ENCODE measurements around the gene CXCR6.

The CXCR6 gene

DNA sequence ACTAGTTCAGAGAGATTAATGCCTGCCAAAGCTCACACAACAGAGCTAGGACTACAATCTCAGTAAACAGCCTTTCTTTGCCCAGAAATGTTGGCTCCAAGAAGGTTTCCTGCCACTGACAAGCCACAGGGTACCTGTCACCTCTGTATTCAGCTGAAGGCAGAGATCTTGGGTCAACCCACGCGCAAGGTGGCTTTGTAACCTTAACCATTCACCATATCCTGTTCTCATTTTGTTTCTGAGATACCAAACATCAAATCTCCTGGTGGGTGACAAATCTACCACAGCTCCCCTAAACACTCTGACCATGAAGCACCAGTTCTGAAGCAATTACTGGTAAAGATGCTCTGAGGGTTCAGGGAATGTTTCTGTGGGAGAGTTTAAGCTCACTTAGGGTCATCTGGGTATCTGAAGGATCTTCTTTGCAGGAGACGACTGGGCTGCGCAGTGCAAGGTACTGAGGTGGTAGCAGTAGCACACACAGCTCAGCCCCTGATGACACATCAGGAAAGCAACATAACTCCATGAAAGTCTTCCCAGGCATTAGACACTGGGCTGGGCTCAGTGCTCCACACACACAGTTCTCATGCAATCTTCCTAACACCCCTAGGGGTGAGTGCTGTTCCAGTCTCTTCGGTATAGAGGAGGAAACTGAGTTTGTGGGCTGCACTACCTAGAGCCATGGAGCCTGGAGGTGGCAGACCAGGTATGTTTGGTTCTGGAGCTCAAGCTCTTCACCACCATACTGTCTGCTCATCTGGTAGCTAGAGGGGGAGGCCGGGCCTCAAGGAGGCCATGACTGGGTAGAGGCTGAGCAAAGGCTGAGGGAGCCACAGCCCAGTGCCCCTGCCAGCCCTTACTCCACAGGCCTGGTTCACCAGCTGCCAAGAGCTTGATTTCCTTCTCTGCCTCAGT, 7.7 kb downstream of the CXCR6 start:
- DNase-seq (ENCODE audit: extremely low spot score): no peak
- TF ChIP-seq FOXM1 (IDR thresholded peaks at IDR 0.05; ENCODE audit: borderline replicate concordance) (no peak), NFRKB (IDR thresholded peaks at IDR 0.05) (no peak), TARDBP (IDR thresholded peaks at IDR 0.05) (no peak), BHLHE40 (IDR thresholded peaks at IDR 0.05; ENCODE audit: borderline replicate concordance) (no peak), SP1 (IDR thresholded peaks at IDR 0.05) (no peak), ARNT (IDR thresholded peaks at IDR 0.05) (no peak), LEF1 (IDR thresholded peaks at IDR 0.05; ENCODE audit: borderline replicate concordance) (no peak), ZNF384 (IDR thresholded peaks at IDR 0.05) (no peak), HDGF (IDR thresholded peaks at IDR 0.05; ENCODE audit: borderline replicate concordance) (no peak), CTBP1 (IDR thresholded peaks at IDR 0.05; ENCODE audit: borderline replicate concordance) (no peak), ELF4 (IDR thresholded peaks at IDR 0.05) (no peak), SUZ12 (IDR thresholded peaks at IDR 0.05) (no peak)
- TF ChIP-seq, protein P1, sequence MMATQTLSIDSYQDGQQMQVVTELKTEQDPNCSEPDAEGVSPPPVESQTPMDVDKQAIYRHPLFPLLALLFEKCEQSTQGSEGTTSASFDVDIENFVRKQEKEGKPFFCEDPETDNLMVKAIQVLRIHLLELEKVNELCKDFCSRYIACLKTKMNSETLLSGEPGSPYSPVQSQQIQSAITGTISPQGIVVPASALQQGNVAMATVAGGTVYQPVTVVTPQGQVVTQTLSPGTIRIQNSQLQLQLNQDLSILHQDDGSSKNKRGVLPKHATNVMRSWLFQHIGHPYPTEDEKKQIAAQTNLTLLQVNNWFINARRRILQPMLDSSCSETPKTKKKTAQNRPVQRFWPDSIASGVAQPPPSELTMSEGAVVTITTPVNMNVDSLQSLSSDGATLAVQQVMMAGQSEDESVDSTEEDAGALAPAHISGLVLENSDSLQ (IDR thresholded peaks at IDR 0.05): no peak
- CTCF ChIA-PET: no interaction called here
- POLR2A ChIA-PET: interaction anchor here (0.7 kb wide), 1 partner anchor 22 kb away, joined by 3 read pairs; no protein-coding TSS in a partner anchor

DNA sequence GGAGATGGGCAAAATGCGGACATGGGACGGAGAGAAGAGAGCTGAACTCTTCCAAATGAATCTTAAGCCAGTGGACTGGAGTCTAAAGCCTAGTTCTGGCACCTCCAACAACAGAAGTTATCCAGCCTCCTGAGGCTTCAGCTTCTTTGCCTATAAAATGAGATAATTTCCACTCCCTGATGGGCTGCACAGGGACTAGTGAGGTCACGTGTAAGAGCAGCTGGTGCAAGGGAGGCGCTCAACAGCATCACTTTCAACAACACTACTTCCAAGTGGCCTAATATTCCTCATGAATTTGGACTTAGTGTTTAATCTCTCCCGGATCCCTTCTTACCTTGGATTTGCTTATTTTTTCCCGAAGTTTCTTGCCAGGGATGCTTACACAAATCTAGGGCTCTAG, 8.7 kb downstream of the CXCR6 start:
- ChIA-PET CTCF (no interaction called here), POLR2A (no interaction called here)
- DNase-seq (ENCODE audit: extremely low spot score): no peak
- TF ChIP-seq SUZ12 (IDR thresholded peaks at IDR 0.05): no peak
- no peak for TF ChIP-seq FOXM1 (IDR thresholded peaks at IDR 0.05; ENCODE audit: borderline replicate concordance)
- TF ChIP-seq L3MBTL2 (conservative IDR thresholded peaks at IDR 0.05): no peak
- no peak for TF ChIP-seq CTBP1 (IDR thresholded peaks at IDR 0.05; ENCODE audit: borderline replicate concordance)
- no peak for TF ChIP-seq FOXA1 (IDR thresholded peaks at IDR 0.05)
- TF ChIP-seq SP1 (IDR thresholded peaks at IDR 0.05): no peak
- TF ChIP-seq BHLHE40 (IDR thresholded peaks at IDR 0.05; ENCODE audit: borderline replicate concordance): no peak
- TF ChIP-seq ELF4 (IDR thresholded peaks at IDR 0.05): no peak
- no peak for TF ChIP-seq FOXK2 (IDR thresholded peaks at IDR 0.05)
- TF ChIP-seq ARNT (IDR thresholded peaks at IDR 0.05): no peak

DNA sequence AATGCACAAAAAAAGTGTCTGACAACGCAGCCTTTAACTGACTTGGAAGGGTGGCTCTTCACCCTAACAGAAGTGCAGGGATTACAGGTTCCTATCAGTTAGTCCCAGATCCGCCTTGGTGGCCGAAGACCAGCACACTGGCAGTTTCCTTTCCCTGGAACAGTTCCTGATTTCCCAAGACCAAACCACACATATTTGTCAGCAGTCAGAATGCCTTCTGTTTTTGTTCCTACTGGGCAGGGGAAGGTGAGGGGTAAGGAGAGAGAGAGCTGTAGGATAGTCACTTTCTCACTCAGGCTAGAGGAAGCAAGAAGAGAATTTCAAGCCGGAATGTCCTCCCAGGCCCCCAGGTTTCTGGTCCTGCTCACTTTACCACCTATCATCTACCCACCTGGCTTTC, 9.2 kb downstream of the CXCR6 start:
- TF ChIP-seq SUZ12 (IDR thresholded peaks at IDR 0.05) (no peak), FOXK2 (IDR thresholded peaks at IDR 0.05) (no peak), SP1 (IDR thresholded peaks at IDR 0.05) (no peak), L3MBTL2 (conservative IDR thresholded peaks at IDR 0.05) (no peak), NFRKB (IDR thresholded peaks at IDR 0.05) (no peak), FOXM1 (IDR thresholded peaks at IDR 0.05; ENCODE audit: borderline replicate concordance) (no peak), BHLHE40 (IDR thresholded peaks at IDR 0.05; ENCODE audit: borderline replicate concordance) (no peak), TARDBP (IDR thresholded peaks at IDR 0.05) (no peak), ZNF384 (IDR thresholded peaks at IDR 0.05) (no peak), FOXA1 (IDR thresholded peaks at IDR 0.05) (no peak), CTBP1 (IDR thresholded peaks at IDR 0.05; ENCODE audit: borderline replicate concordance) (no peak), HDGF (IDR thresholded peaks at IDR 0.05; ENCODE audit: borderline replicate concordance) (no peak), ELF4 (IDR thresholded peaks at IDR 0.05) (no peak), LEF1 (IDR thresholded peaks at IDR 0.05; ENCODE audit: borderline replicate concordance) (no peak), ARNT (IDR thresholded peaks at IDR 0.05) (no peak)
- TF ChIP-seq, protein P1 (IDR thresholded peaks at IDR 0.05): no peak
- CTCF ChIA-PET: no interaction called here
- no peak for DNase-seq (ENCODE audit: extremely low spot score)
- POLR2A ChIA-PET: no interaction called here

DNA sequence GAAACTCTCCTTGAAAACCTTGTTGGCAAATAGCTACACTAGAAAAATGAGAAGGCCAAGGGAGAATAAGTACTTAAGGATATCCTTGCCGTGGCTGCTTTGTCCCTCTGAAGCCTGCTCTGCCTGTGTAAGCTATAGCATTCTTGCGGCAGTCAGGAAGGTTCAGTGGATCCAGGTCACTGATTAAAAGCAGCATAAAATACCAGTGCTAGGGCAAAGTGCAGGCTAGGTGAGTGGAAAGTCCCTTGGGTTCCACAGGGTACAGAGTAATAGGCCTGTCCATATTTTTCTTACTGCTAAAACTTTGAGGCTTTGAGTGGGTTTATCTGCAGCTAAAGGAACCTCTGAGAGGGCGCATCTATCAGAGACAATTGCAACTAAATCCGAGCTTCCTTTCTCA, 10.3 kb downstream of the CXCR6 start:
- ChIA-PET CTCF (no interaction called here), POLR2A (no interaction called here)
- TF ChIP-seq ELF4 (IDR thresholded peaks at IDR 0.05): no peak
- no peak for TF ChIP-seq FOXK2 (IDR thresholded peaks at IDR 0.05)
- TF ChIP-seq L3MBTL2 (conservative IDR thresholded peaks at IDR 0.05): no peak
- TF ChIP-seq LEF1 (IDR thresholded peaks at IDR 0.05; ENCODE audit: borderline replicate concordance): no peak
- no peak for TF ChIP-seq BHLHE40 (IDR thresholded peaks at IDR 0.05; ENCODE audit: borderline replicate concordance)
- no peak for TF ChIP-seq HDGF (IDR thresholded peaks at IDR 0.05; ENCODE audit: borderline replicate concordance)
- TF ChIP-seq FOXA1 (IDR thresholded peaks at IDR 0.05): no peak
- no peak for TF ChIP-seq SP1 (IDR thresholded peaks at IDR 0.05)
- TF ChIP-seq SUZ12 (IDR thresholded peaks at IDR 0.05): no peak
- no peak for TF ChIP-seq ARNT (IDR thresholded peaks at IDR 0.05)
- TF ChIP-seq NFRKB (IDR thresholded peaks at IDR 0.05): no peak
- no peak for TF ChIP-seq ZNF384 (IDR thresholded peaks at IDR 0.05)
- TF ChIP-seq FOXM1 (IDR thresholded peaks at IDR 0.05; ENCODE audit: borderline replicate concordance): no peak
- TF ChIP-seq, protein P1 (IDR thresholded peaks at IDR 0.05): no peak
- no peak for TF ChIP-seq CTBP1 (IDR thresholded peaks at IDR 0.05; ENCODE audit: borderline replicate concordance)
- DNase-seq (ENCODE audit: extremely low spot score): no peak

DNA sequence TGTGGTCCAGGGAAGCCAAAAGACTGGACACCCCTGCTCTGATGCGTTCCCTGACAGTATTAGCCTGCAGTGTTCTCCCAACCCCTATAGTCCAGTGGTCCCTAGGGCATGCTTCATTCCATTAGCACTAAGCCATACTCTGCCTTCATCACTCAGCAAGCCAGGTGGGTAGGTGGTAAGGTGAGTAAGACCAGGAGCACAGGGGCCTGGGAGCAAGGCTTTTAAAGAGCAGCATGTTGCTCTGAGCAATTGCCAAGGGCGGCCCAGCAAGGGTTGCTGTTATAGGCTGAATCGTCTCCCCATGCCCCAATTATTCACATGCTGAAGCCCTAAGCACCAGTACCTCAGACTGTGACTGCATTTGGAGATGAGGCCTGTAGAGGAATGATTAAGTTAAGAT, 11.0 kb downstream of the CXCR6 start:
- TF ChIP-seq HDGF (IDR thresholded peaks at IDR 0.05; ENCODE audit: borderline replicate concordance): no peak
- ChIA-PET CTCF (no interaction called here), POLR2A (no interaction called here)
- DNase-seq (ENCODE audit: extremely low spot score): no peak

DNA sequence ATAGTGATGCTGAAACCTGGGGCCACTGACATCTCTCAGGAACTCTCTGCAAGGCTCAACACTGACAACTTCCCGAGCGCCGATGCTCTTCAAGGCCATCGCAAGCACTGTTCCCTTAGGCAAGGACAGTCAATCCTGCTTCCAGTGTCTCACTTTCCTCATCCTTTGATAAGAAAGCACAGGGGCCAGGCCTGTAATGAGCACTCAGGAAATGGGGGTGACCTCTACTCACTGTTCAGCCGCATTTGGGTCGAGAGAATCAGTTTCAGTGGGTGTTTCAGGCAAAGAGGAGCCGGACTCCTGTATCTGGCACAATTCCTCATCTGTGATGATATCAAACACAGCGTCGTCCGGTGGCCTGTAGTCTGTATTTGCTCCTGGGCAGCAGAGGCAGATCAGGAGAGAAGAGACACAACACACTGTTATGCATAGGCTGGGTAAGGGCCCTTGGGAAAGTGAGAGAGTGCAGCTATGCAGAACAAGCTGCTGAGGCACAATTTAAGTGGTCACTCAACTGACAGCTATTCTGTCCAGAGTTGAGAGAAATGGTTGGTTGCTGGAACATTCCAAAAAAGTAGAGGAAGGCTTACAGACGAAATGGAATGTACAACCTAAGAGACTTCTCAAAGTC, 11.9 kb downstream of the CXCR6 start:
- TF ChIP-seq BHLHE40 (IDR thresholded peaks at IDR 0.05; ENCODE audit: borderline replicate concordance) (no peak), ZNF384 (IDR thresholded peaks at IDR 0.05) (no peak), SUZ12 (IDR thresholded peaks at IDR 0.05) (no peak), HDGF (IDR thresholded peaks at IDR 0.05; ENCODE audit: borderline replicate concordance) (no peak), LEF1 (IDR thresholded peaks at IDR 0.05; ENCODE audit: borderline replicate concordance) (no peak), FOXK2 (IDR thresholded peaks at IDR 0.05) (no peak), FOXM1 (IDR thresholded peaks at IDR 0.05; ENCODE audit: borderline replicate concordance) (no peak), ELF4 (IDR thresholded peaks at IDR 0.05) (no peak), FOXA1 (IDR thresholded peaks at IDR 0.05) (no peak), SP1 (IDR thresholded peaks at IDR 0.05) (no peak)
- TF ChIP-seq, protein P1 (IDR thresholded peaks at IDR 0.05): no peak
- ChIA-PET POLR2A (no interaction called here), CTCF (no interaction called here)
- DNase-seq (ENCODE audit: extremely low spot score): no peak

All from HEK293T (cell line).